ENCODE measurements around the gene BAMBI. TPM values are rescaled to one million over a fixed set of nuclear protein-coding genes. Genes with fewer than 3 reads are reported as not detected.

The BAMBI gene
- total and polyA plus RNA-seq, 10 of the 15 experiments (the other 5 are each of a cell fraction or from before 2014, with no cell fraction given) = 0.03 to 0.18 (median 0.09) TPM; not detected in 6

DNA sequence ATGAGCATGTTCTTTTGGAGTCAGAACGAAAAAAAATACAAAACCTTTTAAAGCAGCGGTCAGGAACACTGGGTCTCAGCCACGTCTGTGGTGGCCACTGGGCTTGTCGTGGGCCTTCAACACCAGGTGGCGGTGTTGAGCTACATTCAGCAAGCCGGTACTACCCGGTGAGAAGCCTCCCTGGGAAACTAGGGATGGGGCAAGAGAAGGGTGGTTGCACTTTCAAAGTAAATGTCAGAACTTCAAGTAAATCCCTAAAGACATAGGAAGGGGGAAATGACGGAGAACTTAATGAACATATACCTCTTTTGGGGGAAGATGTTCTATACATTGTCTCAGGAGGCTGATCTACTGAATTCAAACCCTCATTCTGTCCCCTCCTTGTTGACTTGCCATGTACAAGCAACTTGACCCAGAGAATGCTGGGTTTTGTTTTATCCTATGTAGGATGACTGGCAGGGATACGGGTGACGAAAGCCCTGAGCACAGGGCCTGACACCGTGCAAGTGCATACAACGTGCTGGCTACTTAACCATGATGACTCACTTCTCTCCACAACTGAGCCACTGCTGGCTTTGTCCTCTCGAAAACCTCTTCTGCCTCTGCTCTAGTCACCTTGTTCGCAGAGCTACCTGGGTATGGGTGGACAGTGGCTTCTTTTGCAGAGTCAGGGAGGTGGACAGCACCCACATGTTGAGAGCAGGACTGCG lies 49.0 kb upstream of the BAMBI start:
- RAD21 ChIA-PET (ENCODE audit: unreplicated experiment) = interaction anchor here (1.0 to 1.1 kb wide), 4 partner anchors 34 to 678 kb away, joined by 3 to 4 read pairs (median 3); no protein-coding TSS in a partner anchor
- CTCF ChIA-PET = interaction anchor here (0.8 to 2.3 kb wide), 17 partner anchors 9 to 678 kb away, joined by 3 to 9 read pairs (median 4); no protein-coding TSS in a partner anchor
- POLR2A ChIA-PET = no interaction called here
- FAIRE-seq (peak; percentile 77), DNase-seq (ENCODE audit: low read depth, low spot score) (no peak), ATAC-seq (peak; percentile 96)
- Histone ChIP-seq H3K27ac (ENCODE audit: control insufficient read depth, insufficient read depth) (no peak overlapping the region), H3K27me3 (replicated peaks in 1 of 2; ENCODE audit: control insufficient read depth in 2 of 2, insufficient read depth in 2 of 2, low read length in 1 of 2) (no peaks in the 10 kb centered on the region), H3K79me2 (ENCODE audit: control insufficient read depth, insufficient read depth, low read length) (no peaks in the 10 kb centered on the region), H3K4me1 (ENCODE audit: control insufficient read depth, insufficient read depth, low read length) (no peaks in the 10 kb centered on the region), H4K20me1 (ENCODE audit: control insufficient read depth, insufficient read depth) (no peaks in the 10 kb centered on the region), H3K36me3 (ENCODE audit: control insufficient read depth in 2 of 2, insufficient read depth in 2 of 2, low read length in 1 of 2) (no peaks in the 10 kb centered on the region), H3K4me2 (ENCODE audit: control insufficient read depth, insufficient read depth) (no peak overlapping the region), H3K4me3 (no peak overlapping the region), H2AFZ (ENCODE audit: control insufficient read depth, low read depth, low read length) (no peak overlapping the region), H3K9me3 (replicated peaks; ENCODE audit: control insufficient read depth, insufficient read depth, low read length) (no peaks in the 10 kb centered on the region), H3K9ac (ENCODE audit: control insufficient read depth, insufficient read depth, low read length) (no peak overlapping the region)
- intact Hi-C loops (cut with micrococcal nuclease; ENCODE audit: unreplicated experiment) (loop anchor here (1.0 to 10.0 kb wide), 2 partner anchors 194 to 676 kb away; no protein-coding TSS in a partner anchor), in situ Hi-C loops (cut with MboI) (no loop called here)
- SMC1A ChIA-PET (ENCODE audit: uncharacterized antibody, unreplicated experiment) = interaction anchor here (0.6 to 1.9 kb wide), 5 partner anchors 9 to 1437 kb away, joined by 3 to 6 read pairs (median 3); no protein-coding TSS in a partner anchor
- 13% methylated on average over 15 of the region's 15 CpGs for WGBS (ENCODE audit: insufficient coverage, insufficient replicate concordance, low lambda C conversion rate, missing lambda C conversion rate)
- no TSS peak for BruUV-seq (replicated peaks)
- TF ChIP-seq, protein P1, sequence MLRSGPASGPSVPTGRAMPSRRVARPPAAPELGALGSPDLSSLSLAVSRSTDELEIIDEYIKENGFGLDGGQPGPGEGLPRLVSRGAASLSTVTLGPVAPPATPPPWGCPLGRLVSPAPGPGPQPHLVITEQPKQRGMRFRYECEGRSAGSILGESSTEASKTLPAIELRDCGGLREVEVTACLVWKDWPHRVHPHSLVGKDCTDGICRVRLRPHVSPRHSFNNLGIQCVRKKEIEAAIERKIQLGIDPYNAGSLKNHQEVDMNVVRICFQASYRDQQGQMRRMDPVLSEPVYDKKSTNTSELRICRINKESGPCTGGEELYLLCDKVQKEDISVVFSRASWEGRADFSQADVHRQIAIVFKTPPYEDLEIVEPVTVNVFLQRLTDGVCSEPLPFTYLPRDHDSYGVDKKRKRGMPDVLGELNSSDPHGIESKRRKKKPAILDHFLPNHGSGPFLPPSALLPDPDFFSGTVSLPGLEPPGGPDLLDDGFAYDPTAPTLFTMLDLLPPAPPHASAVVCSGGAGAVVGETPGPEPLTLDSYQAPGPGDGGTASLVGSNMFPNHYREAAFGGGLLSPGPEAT (IDR thresholded peaks at IDR 0.05; ENCODE audit: low read depth) = no peak
- TF ChIP-seq, protein P2, sequence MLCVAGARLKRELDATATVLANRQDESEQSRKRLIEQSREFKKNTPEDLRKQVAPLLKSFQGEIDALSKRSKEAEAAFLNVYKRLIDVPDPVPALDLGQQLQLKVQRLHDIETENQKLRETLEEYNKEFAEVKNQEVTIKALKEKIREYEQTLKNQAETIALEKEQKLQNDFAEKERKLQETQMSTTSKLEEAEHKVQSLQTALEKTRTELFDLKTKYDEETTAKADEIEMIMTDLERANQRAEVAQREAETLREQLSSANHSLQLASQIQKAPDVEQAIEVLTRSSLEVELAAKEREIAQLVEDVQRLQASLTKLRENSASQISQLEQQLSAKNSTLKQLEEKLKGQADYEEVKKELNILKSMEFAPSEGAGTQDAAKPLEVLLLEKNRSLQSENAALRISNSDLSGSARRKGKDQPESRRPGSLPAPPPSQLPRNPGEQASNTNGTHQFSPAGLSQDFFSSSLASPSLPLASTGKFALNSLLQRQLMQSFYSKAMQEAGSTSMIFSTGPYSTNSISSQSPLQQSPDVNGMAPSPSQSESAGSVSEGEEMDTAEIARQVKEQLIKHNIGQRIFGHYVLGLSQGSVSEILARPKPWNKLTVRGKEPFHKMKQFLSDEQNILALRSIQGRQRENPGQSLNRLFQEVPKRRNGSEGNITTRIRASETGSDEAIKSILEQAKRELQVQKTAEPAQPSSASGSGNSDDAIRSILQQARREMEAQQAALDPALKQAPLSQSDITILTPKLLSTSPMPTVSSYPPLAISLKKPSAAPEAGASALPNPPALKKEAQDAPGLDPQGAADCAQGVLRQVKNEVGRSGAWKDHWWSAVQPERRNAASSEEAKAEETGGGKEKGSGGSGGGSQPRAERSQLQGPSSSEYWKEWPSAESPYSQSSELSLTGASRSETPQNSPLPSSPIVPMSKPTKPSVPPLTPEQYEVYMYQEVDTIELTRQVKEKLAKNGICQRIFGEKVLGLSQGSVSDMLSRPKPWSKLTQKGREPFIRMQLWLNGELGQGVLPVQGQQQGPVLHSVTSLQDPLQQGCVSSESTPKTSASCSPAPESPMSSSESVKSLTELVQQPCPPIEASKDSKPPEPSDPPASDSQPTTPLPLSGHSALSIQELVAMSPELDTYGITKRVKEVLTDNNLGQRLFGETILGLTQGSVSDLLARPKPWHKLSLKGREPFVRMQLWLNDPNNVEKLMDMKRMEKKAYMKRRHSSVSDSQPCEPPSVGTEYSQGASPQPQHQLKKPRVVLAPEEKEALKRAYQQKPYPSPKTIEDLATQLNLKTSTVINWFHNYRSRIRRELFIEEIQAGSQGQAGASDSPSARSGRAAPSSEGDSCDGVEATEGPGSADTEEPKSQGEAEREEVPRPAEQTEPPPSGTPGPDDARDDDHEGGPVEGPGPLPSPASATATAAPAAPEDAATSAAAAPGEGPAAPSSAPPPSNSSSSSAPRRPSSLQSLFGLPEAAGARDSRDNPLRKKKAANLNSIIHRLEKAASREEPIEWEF (IDR thresholded peaks at IDR 0.05; ENCODE audit: insufficient replicate concordance, low read depth, low read length) = no peak
- TF ChIP-seq ZNF24 (IDR thresholded peaks at IDR 0.05) (no peak), JUND (IDR thresholded peaks at IDR 0.05; ENCODE audit: low read depth, low read length) (no peak), SREBF1 (IDR thresholded peaks at IDR 0.05; ENCODE audit: low read length) (no peak), CREB1 (IDR thresholded peaks at IDR 0.05; ENCODE audit: low read depth) (no peak), RAD21 (IDR thresholded peaks at IDR 0.05; ENCODE audit: insufficient read depth, low read depth, low read length) (peak; percentile 62), RUNX3 (IDR thresholded peaks at IDR 0.05; ENCODE audit: low read length) (peak; percentile 13; the same call in 1 of the 2 replicates)
- TF ChIP-seq, protein P3, sequence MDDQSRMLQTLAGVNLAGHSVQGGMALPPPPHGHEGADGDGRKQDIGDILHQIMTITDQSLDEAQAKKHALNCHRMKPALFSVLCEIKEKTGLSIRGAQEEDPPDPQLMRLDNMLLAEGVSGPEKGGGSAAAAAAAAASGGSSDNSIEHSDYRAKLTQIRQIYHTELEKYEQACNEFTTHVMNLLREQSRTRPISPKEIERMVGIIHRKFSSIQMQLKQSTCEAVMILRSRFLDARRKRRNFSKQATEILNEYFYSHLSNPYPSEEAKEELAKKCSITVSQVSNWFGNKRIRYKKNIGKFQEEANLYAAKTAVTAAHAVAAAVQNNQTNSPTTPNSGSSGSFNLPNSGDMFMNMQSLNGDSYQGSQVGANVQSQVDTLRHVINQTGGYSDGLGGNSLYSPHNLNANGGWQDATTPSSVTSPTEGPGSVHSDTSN (IDR thresholded peaks at IDR 0.05; ENCODE audit: insufficient replicate concordance, low read depth, low read length) = no peak
- TF ChIP-seq, protein P4, sequence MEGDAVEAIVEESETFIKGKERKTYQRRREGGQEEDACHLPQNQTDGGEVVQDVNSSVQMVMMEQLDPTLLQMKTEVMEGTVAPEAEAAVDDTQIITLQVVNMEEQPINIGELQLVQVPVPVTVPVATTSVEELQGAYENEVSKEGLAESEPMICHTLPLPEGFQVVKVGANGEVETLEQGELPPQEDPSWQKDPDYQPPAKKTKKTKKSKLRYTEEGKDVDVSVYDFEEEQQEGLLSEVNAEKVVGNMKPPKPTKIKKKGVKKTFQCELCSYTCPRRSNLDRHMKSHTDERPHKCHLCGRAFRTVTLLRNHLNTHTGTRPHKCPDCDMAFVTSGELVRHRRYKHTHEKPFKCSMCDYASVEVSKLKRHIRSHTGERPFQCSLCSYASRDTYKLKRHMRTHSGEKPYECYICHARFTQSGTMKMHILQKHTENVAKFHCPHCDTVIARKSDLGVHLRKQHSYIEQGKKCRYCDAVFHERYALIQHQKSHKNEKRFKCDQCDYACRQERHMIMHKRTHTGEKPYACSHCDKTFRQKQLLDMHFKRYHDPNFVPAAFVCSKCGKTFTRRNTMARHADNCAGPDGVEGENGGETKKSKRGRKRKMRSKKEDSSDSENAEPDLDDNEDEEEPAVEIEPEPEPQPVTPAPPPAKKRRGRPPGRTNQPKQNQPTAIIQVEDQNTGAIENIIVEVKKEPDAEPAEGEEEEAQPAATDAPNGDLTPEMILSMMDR (IDR thresholded peaks at IDR 0.05 in 2 of 3, conservative IDR thresholded peaks at IDR 0.05 in 1 of 3; ENCODE audit: control insufficient read depth in 2 of 3, extremely low read depth in 1 of 3, insufficient read depth in 1 of 3, low read depth in 3 of 3, low read length in 3 of 3) = peak; percentile 82 to 96 (median 89)

Measured in GM12878 (cell line).